Measurements from ENCODE around the gene TCF3.

TCF3 gene

DNA sequence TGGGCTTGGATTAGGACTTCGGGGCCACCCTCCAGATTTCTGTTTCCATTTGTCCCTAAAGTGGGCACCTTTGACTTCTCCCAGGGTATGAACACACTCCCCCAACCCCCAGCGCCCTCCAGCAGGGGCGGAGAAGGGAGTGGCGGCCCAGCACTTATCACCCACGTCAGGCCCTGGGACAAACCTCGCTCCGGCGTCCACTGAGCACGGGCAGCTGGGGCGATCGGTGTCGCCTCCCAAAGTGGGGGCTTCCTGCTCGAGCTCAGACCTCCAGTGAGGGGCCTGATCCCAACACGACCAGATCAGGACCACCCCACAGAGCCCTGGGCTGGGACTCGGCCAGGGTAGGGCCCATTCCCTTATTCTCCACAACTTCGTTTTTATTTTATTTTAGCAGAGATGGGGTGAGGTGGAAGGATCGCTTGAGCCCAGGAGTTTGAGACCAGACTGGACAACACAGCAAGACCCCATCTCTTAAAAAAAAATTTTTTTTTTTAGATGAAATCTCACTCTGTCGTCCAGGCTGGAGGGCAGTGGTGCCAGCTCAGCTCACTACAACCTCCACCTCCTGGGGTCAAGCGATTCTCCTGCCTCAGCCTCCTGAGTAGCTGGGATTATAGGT lies 3.7 kb upstream of the TCF3 start:
- TF ChIP-seq TAF1 (IDR thresholded peaks at IDR 0.05; ENCODE audit: borderline replicate concordance, low read depth, low read length) = no peak
- no peak for TF ChIP-seq POLR2AphosphoS5 (IDR thresholded peaks at IDR 0.05; ENCODE audit: low read depth, low read length)
- TF ChIP-seq POLR2A (IDR thresholded peaks at IDR 0.05; ENCODE audit: low read depth, low read length) = no peak
- DNase-seq (ENCODE audit: insufficient read length) (no peak), FAIRE-seq (no peak)

DNA sequence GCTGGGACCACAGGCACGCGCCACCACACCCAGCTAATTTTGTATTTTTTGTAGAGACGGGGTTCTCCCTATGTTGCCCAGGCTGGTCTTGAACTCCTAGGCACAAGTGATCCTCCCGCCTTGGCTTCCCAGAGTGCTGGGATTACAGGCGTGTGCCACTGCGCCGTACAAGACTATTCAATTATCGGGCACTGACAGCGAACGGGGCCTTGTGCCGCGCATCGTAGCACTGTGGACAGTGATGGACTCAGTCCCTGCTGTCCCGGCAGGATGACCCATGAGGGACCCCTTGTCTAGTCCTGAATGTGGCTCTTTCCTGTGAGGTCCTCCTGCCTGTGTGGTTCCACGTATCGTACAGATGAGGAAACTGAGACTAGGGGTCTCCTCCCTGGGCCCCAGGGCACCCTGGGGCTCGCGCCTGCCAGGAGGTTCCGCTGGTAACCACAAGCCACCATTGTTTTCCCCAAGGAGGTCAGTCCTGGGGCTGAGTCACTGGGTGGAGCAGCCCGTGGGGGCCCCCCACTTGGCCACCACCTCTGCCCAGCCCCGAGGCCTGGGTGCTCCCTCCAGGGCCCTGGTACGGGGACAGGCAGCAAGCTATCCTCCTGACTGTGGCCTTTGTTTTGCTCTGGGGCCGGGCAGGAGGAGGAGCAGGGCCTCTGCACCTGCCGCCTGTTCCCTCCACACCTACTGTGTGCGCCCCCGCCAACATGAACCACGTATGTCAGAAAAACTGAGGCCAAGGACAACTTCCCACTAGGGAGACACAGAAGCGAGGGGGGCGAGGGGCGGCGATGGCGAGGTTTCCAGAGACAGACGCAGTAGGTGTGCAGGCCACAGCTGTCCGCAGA lies 2.9 kb upstream of the TCF3 start:
- DNase-seq (ENCODE audit: insufficient read length) = no peak
- FAIRE-seq = no peak
- TF ChIP-seq TAF1 (IDR thresholded peaks at IDR 0.05; ENCODE audit: borderline replicate concordance, low read depth, low read length) (no peak), POLR2A (IDR thresholded peaks at IDR 0.05; ENCODE audit: low read depth, low read length) (no peak), POLR2AphosphoS5 (IDR thresholded peaks at IDR 0.05; ENCODE audit: low read depth, low read length) (no peak)

GRCh38 chr19:1654178-1654792 lies 1.9 kb upstream of the TCF3 start:
- TF ChIP-seq TAF1 (IDR thresholded peaks at IDR 0.05; ENCODE audit: borderline replicate concordance, low read depth, low read length) (no peak), POLR2AphosphoS5 (IDR thresholded peaks at IDR 0.05; ENCODE audit: low read depth, low read length) (no peak), POLR2A (IDR thresholded peaks at IDR 0.05; ENCODE audit: low read depth, low read length) (no peak)
- no peak for FAIRE-seq
- DNase-seq (ENCODE audit: insufficient read length) = no peak

DNA sequence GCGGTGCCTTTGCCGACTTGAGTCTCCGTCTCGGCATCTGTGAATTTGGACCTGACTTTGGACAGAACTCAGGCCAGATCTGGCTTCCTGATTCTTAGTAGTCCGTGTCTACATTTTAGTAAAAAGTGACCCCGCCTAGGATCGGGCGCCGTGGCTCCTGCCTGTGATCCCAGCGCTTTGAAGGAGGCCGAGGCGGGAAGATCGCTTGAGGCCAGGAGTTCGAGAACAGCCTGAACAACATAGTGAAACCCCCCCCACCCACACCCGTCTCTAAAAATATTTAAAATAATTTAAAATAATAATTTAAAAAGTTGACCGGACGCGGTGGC lies 849 bp upstream of the TCF3 start:
- TF ChIP-seq TAF1 (IDR thresholded peaks at IDR 0.05; ENCODE audit: borderline replicate concordance, low read depth, low read length) (no peak), POLR2A (IDR thresholded peaks at IDR 0.05; ENCODE audit: low read depth, low read length) (no peak), POLR2AphosphoS5 (IDR thresholded peaks at IDR 0.05; ENCODE audit: low read depth, low read length) (no peak)
- no peak for FAIRE-seq
- no peak for DNase-seq (ENCODE audit: insufficient read length)

DNA sequence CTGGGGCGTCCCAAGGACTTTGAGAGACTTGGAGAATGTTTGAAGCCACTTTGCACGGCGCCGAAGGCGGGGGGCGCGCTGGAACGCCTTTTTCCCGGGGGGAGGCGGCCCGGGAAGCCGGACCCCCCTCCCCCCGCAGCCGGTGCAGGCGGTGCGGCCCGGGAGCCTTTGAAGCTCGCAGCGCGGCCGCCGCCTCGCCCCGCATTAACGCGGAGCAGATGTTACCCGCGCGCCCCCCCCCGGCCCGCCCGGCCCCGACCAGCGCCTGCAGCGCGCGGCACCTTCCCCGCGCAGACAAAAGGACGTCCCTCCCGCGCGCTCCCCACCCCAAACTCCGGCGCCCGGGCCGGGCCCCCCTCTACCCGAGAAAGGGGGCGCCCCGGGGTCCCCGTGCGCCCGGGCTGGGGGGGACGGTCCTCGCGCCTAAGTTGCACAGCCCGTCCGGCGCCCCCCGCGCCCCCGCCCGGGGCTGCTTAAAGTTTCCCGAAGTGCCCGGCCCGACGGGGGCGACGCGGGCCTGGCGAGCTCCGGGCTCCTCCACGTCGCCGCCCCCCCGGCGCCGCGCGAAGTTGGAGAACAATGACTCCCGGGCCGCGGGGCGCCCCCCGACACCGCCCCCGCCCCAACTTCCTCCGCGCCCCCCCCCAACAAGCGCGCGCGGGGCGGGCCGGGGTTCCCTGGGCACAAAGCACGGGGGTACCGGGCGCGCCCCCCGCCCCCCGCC lies 685 bp downstream of the TCF3 start:
- no peak for TF ChIP-seq TAF1 (IDR thresholded peaks at IDR 0.05; ENCODE audit: borderline replicate concordance, low read depth, low read length)
- TF ChIP-seq POLR2A (IDR thresholded peaks at IDR 0.05; ENCODE audit: low read depth, low read length) = no peak
- no peak for TF ChIP-seq POLR2AphosphoS5 (IDR thresholded peaks at IDR 0.05; ENCODE audit: low read depth, low read length)
- no peak for DNase-seq (ENCODE audit: insufficient read length)
- FAIRE-seq = no peak

- no peak for TF ChIP-seq TAF1 (IDR thresholded peaks at IDR 0.05; ENCODE audit: borderline replicate concordance, low read depth, low read length)
- no peak for TF ChIP-seq POLR2A (IDR thresholded peaks at IDR 0.05; ENCODE audit: low read depth, low read length)
- no peak for TF ChIP-seq POLR2AphosphoS5 (IDR thresholded peaks at IDR 0.05; ENCODE audit: low read depth, low read length)
- no peak for DNase-seq (ENCODE audit: insufficient read length)
- FAIRE-seq = peak; percentile 96
These were observed 1.5 kb downstream of the TCF3 start for GRCh38 chr19:1650650-1651567.

DNA sequence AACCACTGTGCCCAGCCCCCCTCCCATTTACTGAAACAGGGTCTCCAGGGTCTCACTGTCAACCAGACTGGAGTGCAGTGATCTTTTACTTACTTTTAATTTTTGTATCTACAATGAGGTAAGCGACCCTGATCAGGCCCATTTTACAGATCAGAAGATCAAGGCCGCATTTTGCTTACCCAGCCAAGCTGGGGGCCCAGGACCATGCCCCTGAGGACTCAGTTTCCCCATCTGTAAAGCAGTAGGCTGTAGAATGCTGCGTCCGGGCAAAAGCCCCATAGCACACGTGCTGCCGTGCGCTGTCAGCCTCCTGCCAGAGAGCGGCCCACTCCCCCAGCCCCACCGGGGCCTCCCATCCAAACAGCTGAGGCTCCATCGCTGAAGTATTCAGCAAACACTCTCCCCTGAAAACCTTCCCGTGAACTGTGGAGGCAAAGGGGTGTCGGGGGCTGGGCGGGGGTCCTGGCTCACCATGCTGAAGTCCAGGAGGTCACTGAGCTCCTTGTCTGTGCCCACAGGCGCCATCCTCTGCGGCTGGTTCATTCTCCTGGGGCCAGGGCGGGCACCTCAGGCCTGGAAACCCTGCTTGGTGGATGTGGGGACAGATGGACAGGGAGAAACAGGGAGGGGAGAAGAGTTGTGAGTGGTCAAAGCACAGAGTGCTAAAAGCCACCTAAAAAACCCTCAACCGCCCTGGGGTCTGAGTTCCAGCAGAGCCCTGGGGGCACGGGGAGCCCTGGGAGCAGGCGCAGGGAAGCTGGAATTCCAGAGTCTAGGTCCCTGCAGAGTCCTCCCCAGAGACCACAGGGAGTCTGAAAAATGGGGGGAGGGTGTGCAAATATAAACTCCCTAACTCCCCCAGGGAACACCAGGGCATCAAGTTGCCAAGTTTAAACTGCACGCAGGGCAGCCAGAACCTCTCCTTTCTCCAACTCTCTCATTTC lies 2.4 kb downstream of the TCF3 start:
- DNase-seq (ENCODE audit: insufficient read length) (no peak), FAIRE-seq (peak; percentile 42)
- TF ChIP-seq POLR2A (IDR thresholded peaks at IDR 0.05; ENCODE audit: low read depth, low read length) (no peak), POLR2AphosphoS5 (IDR thresholded peaks at IDR 0.05; ENCODE audit: low read depth, low read length) (no peak), TAF1 (IDR thresholded peaks at IDR 0.05; ENCODE audit: borderline replicate concordance, low read depth, low read length) (no peak)

DNA sequence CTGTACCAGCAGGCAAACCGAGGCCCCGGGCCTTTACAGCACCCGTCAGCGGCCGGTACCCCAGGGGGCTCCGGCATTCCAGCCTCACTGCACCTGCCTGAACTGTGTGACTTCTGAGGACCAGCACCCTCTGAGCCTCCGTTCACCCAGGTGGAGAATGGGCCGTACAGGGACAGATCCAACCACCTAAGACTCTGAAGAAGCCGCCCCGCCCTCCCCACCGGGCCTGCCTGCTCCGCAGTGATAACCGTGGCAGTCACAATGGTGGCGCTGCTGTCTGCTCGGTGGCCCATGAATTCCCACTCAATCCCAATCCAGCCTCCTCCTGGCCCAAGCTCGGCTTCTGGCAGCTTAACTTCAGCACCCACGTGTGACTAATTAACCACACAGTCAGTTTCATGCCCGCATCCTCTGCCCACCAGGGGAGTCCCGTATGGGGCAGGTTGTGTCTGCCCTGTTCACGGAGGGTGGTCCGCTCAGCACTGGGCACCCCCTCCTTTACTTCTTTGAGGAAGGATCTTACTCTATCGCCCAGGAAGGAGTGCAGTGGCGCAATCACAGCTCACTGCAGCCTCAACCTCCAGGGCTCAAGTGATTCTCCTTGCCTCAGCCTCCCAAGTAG lies 3.4 kb downstream of the TCF3 start:
- no peak for FAIRE-seq
- no peak for DNase-seq (ENCODE audit: insufficient read length)
- no peak for TF ChIP-seq TAF1 (IDR thresholded peaks at IDR 0.05; ENCODE audit: borderline replicate concordance, low read depth, low read length)
- TF ChIP-seq POLR2AphosphoS5 (IDR thresholded peaks at IDR 0.05; ENCODE audit: low read depth, low read length) = peak; percentile 48; the same call in 1 of the 2 replicates

DNA sequence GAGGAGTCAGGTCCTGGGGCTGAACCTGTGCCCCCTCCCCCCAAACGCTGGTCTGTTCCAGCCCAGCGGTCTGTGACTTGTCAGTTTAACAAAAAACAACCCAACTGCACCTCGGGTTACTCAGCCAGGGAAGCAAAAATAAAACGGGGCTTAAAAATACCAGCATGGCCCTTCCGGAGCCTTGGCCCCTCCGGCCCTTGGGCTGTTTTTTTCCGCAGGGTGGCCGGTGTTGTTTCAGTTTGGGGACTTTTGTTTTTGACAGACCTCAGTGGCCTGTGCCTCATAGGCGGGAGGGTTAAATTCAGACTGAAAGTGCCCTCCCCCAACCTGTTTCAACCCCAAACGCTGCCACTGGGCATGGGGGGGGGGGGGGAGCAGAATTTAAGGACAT lies 4.0 kb downstream of the TCF3 start:
- TF ChIP-seq TAF1 (IDR thresholded peaks at IDR 0.05; ENCODE audit: borderline replicate concordance, low read depth, low read length) = no peak
- TF ChIP-seq POLR2A (IDR thresholded peaks at IDR 0.05; ENCODE audit: low read depth, low read length) = peak; percentile 8
- FAIRE-seq = peak; percentile 96

More for the DNA sequence above, 4.0 kb downstream of the TCF3 start:
- no peak for DNase-seq (ENCODE audit: insufficient read length)
